Fibroblast of lung (primary cell): ENCODE measurements around the gene ATP5F1D.

Experiments
- CTCF ChIP-seq, 2 donors: IDR thresholded peaks in 1 of 2; conservative IDR thresholded peaks in 1 of 2; 1 replicate in 1 of 2; 2 replicates in 1 of 2; pipeline ENCODE4 v1.5.1; 2011 to 2012; ENCODE audit warnings: low read length in 2 of 2, control low read depth in 1 of 2, inconsistent platforms in 1 of 2, low read depth in 1 of 2, mild to moderate bottlenecking in 1 of 2
- EZH2 ChIP-seq: IDR thresholded peaks from 2 replicates; pipeline ENCODE4 v1.5.1; 2012; ENCODE audit warnings: low read length, control low read depth, mild to moderate bottlenecking; ENCODE audit errors: missing control alignments

- no peak for TF ChIP-seq CTCF (conservative IDR thresholded peaks at IDR 0.05 in 1 of 2, IDR thresholded peaks at IDR 0.05 in 1 of 2; ENCODE audit: low read depth in 1 of 2, low read length in 2 of 2)
- TF ChIP-seq EZH2, result no peak
Measured at GRCh38 chr19:1282588-1283206, 41.1 kb downstream of the ATP5F1D start.
